ENCODE measurements around the gene ASB12.

- TF ChIP-seq CTCF (IDR thresholded peaks at IDR 0.05): no peak
- no peak for TF ChIP-seq POLR2A (IDR thresholded peaks at IDR 0.05)
These were observed 43.2 kb downstream of the ASB12 start for GRCh38 chrX:64186974-64187761.

Data from adrenal gland (tissue), 5 donors.